ENCODE data around the gene SLC22A9.

SLC22A9 gene

DNA sequence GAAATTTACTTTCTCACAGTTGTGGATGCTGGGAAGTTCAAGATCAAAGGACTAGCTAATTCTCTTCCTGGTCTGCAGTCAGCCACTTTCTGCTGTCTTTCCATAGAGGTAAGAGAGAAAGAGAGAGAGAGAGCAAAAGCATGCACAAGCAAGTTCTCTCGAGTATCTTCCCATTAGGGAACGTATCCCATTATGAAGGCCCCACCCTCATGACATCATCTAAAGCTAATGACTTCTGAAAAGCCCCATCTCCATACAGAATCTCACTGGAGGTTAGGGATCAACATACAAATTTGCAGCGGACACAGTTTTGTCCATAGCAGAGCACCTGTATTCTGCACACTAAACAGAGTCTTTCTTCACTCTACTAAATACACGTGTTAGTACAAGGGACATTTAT, 17.4 kb upstream of the SLC22A9 start:
- no peak for TF ChIP-seq CEBPB (IDR thresholded peaks at IDR 0.05)
- TF ChIP-seq CREB1 (IDR thresholded peaks at IDR 0.05; ENCODE audit: low read depth): no peak
- no peak for TF ChIP-seq NFIC (IDR thresholded peaks at IDR 0.05)
- TF ChIP-seq, protein P1, sequence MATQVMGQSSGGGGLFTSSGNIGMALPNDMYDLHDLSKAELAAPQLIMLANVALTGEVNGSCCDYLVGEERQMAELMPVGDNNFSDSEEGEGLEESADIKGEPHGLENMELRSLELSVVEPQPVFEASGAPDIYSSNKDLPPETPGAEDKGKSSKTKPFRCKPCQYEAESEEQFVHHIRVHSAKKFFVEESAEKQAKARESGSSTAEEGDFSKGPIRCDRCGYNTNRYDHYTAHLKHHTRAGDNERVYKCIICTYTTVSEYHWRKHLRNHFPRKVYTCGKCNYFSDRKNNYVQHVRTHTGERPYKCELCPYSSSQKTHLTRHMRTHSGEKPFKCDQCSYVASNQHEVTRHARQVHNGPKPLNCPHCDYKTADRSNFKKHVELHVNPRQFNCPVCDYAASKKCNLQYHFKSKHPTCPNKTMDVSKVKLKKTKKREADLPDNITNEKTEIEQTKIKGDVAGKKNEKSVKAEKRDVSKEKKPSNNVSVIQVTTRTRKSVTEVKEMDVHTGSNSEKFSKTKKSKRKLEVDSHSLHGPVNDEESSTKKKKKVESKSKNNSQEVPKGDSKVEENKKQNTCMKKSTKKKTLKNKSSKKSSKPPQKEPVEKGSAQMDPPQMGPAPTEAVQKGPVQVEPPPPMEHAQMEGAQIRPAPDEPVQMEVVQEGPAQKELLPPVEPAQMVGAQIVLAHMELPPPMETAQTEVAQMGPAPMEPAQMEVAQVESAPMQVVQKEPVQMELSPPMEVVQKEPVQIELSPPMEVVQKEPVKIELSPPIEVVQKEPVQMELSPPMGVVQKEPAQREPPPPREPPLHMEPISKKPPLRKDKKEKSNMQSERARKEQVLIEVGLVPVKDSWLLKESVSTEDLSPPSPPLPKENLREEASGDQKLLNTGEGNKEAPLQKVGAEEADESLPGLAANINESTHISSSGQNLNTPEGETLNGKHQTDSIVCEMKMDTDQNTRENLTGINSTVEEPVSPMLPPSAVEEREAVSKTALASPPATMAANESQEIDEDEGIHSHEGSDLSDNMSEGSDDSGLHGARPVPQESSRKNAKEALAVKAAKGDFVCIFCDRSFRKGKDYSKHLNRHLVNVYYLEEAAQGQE (IDR thresholded peaks at IDR 0.05; ENCODE audit: low read depth): no peak
- no peak for TF ChIP-seq EP300 (IDR thresholded peaks at IDR 0.05; ENCODE audit: borderline replicate concordance)
- no peak for TF ChIP-seq TCF12 (IDR thresholded peaks at IDR 0.05; ENCODE audit: low read depth)
- no peak for TF ChIP-seq TEAD4 (IDR thresholded peaks at IDR 0.05)
- TF ChIP-seq, protein P2, sequence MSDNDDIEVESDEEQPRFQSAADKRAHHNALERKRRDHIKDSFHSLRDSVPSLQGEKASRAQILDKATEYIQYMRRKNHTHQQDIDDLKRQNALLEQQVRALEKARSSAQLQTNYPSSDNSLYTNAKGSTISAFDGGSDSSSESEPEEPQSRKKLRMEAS (IDR thresholded peaks at IDR 0.05): no peak
- TF ChIP-seq, protein P3, sequence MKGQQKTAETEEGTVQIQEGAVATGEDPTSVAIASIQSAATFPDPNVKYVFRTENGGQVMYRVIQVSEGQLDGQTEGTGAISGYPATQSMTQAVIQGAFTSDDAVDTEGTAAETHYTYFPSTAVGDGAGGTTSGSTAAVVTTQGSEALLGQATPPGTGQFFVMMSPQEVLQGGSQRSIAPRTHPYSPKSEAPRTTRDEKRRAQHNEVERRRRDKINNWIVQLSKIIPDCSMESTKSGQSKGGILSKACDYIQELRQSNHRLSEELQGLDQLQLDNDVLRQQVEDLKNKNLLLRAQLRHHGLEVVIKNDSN (IDR thresholded peaks at IDR 0.05): no peak
- TF ChIP-seq ZBTB7A (IDR thresholded peaks at IDR 0.05; ENCODE audit: low read depth): no peak
- no peak for TF ChIP-seq FOXM1 (IDR thresholded peaks at IDR 0.05; ENCODE audit: borderline replicate concordance, low read depth)

DNA sequence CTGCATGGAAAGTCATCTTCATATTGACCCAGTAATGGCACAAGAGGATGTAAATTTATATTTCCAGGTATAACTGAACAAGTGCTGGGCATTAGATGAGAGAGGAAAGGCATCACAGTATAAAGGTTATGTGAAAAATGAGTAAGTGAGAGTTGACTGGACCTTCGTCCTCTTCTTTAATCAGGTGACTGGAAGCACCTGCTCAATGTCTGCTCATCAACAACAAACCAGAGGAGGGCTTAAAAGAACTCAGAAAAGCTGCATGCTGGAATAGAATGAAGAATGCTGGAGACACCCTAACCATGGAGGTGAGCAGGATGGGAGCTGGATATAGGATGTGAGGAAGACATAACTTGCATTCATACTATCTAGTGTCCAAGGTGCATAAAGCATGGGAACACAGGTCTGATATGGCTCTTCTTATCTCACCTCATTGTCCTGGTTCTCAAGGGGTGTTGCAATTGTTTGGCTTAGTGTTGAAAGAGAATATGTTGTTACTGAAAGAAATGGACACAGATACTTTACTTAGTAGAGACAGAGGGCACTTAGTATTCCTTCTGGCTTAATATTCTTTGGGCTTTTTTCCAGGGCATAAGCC, 7.3 kb upstream of the SLC22A9 start:
- TF ChIP-seq YY1 (IDR thresholded peaks at IDR 0.05; ENCODE audit: low read depth) (no peak), TCF12 (IDR thresholded peaks at IDR 0.05; ENCODE audit: low read depth) (no peak)
- TF ChIP-seq, protein P2 (IDR thresholded peaks at IDR 0.05): no peak

DNA sequence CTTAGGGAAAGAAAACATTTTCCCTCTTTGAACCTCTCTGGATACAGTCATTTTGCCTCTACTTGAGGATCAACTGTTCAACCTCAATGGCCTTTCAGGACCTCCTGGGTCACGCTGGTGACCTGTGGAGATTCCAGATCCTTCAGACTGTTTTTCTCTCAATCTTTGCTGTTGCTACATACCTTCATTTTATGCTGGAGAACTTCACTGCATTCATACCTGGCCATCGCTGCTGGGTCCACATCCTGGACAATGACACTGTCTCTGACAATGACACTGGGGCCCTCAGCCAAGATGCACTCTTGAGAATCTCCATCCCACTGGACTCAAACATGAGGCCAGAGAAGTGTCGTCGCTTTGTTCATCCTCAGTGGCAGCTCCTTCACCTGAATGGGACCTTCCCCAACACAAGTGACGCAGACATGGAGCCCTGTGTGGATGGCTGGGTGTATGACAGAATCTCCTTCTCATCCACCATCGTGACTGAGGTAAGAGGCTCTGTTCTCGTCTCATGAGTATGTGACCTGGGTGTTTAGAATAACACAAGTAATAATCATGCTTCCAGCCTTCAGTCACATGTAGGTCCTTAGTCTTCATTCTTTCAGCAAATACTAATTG, 495 bp downstream of the SLC22A9 start:
- TF ChIP-seq EP300 (IDR thresholded peaks at IDR 0.05; ENCODE audit: borderline replicate concordance): no peak
- TF ChIP-seq YY1 (IDR thresholded peaks at IDR 0.05; ENCODE audit: low read depth): no peak
- TF ChIP-seq TEAD4 (IDR thresholded peaks at IDR 0.05): no peak
- TF ChIP-seq, protein P1 (IDR thresholded peaks at IDR 0.05; ENCODE audit: low read depth): no peak
- TF ChIP-seq ZBTB7A (IDR thresholded peaks at IDR 0.05; ENCODE audit: low read depth): no peak
- no peak for TF ChIP-seq CREB1 (IDR thresholded peaks at IDR 0.05; ENCODE audit: low read depth)
- no peak for TF ChIP-seq CEBPB (IDR thresholded peaks at IDR 0.05)
- TF ChIP-seq TCF12 (IDR thresholded peaks at IDR 0.05; ENCODE audit: low read depth): no peak
- TF ChIP-seq EGR1 (IDR thresholded peaks at IDR 0.05): no peak
- no peak for TF ChIP-seq TAF1 (IDR thresholded peaks at IDR 0.05; ENCODE audit: low read depth)
- no peak for TF ChIP-seq RAD21 (IDR thresholded peaks at IDR 0.05; ENCODE audit: low read depth)
- TF ChIP-seq, protein P3 (IDR thresholded peaks at IDR 0.05): no peak
- TF ChIP-seq FOXM1 (IDR thresholded peaks at IDR 0.05; ENCODE audit: borderline replicate concordance, low read depth): no peak
- TF ChIP-seq NFIC (IDR thresholded peaks at IDR 0.05): no peak

DNA sequence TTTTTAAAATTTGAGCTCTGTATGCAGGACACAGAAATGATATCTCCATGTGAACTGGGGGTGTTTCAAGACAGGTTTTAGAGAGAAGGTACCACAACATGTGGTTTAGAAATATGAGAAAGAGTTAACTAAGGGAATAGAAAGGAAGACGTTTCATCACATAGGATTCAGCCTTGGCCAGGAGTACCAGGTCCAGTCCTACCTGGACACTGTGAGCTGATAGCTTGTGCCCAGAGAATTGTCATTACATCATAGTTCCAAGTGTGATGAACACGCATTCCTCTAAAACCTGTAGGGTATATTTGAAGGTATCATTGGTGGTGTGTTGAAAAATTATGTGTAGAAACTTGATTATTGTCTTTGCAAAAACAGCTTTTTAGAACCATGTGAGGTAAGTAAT, 1.8 kb downstream of the SLC22A9 start:
- TF ChIP-seq, protein P1 (IDR thresholded peaks at IDR 0.05; ENCODE audit: low read depth): no peak
- TF ChIP-seq CEBPB (IDR thresholded peaks at IDR 0.05): no peak
- TF ChIP-seq RAD21 (IDR thresholded peaks at IDR 0.05; ENCODE audit: low read depth): no peak
- no peak for TF ChIP-seq EGR1 (IDR thresholded peaks at IDR 0.05)
- no peak for TF ChIP-seq TAF1 (IDR thresholded peaks at IDR 0.05; ENCODE audit: low read depth)
- TF ChIP-seq, protein P3 (IDR thresholded peaks at IDR 0.05): no peak
- TF ChIP-seq ZBTB7A (IDR thresholded peaks at IDR 0.05; ENCODE audit: low read depth): no peak
- TF ChIP-seq FOXM1 (IDR thresholded peaks at IDR 0.05; ENCODE audit: borderline replicate concordance, low read depth): no peak
- TF ChIP-seq CREB1 (IDR thresholded peaks at IDR 0.05; ENCODE audit: low read depth): no peak
- TF ChIP-seq, protein P2 (IDR thresholded peaks at IDR 0.05): no peak
- no peak for TF ChIP-seq TEAD4 (IDR thresholded peaks at IDR 0.05)
- TF ChIP-seq TCF12 (IDR thresholded peaks at IDR 0.05; ENCODE audit: low read depth): no peak
- no peak for TF ChIP-seq EP300 (IDR thresholded peaks at IDR 0.05; ENCODE audit: borderline replicate concordance)
- no peak for TF ChIP-seq NFIC (IDR thresholded peaks at IDR 0.05)
